Karpas-422 (cell line): ENCODE data around the gene IFIT5. TPM values are rescaled to one million over a fixed set of nuclear protein-coding genes. Genes with fewer than 3 reads are reported as not detected.

Experiments used
- DNase-seq: peaks from one replicate; pipeline ENCODE4 v3.0.0-alpha.2; 2015
- H2AFZ ChIP-seq: fragments of 200-600 bp; sonication (generic); 2 replicates; pipeline ENCODE4 v1.6.1; 2014; ENCODE audit warnings: antibody characterized with exemption, low read length, mixed read lengths
- H3K27ac ChIP-seq: fragments of 200-600 bp; sonication (generic); 2 replicates; pipeline ENCODE4 v1.5.1; 2014; ENCODE audit warnings: mild to moderate bottlenecking, low read length, moderate library complexity
- H3K27me3 ChIP-seq: fragments of 200-600 bp; sonication (generic); 2 replicates; pipeline ENCODE4 v1.6.1; 2014; ENCODE audit warnings: low read length, mixed read lengths
- H3K36me3 ChIP-seq: fragments of 200-600 bp; sonication (generic); 2 replicates; pipeline ENCODE4 v1.6.1; 2014; ENCODE audit warnings: low read length, mixed read lengths; ENCODE audit not compliant: insufficient read depth
- H3K4me1 ChIP-seq: fragments of 200-600 bp; sonication (generic); 2 replicates; pipeline ENCODE4 v1.6.1; 2014; ENCODE audit warnings: mild to moderate bottlenecking, low read length, mixed read lengths
- H3K4me2 ChIP-seq: fragments of 200-600 bp; sonication (generic); 2 replicates; pipeline ENCODE4 v1.6.1; 2014; ENCODE audit warnings: low read length, low read depth, mild to moderate bottlenecking; ENCODE audit not compliant: poor library complexity, severe bottlenecking
- H3K4me3 ChIP-seq: fragments of 200-600 bp; sonication (generic); 2 replicates; pipeline ENCODE4 v1.5.1; 2014; ENCODE audit warnings: mild to moderate bottlenecking, antibody characterized with exemption, low read length, mixed read lengths
- H3K79me2 ChIP-seq: fragments of 200-600 bp; sonication (generic); 2 replicates; pipeline ENCODE4 v1.6.1; 2014; ENCODE audit warnings: mild to moderate bottlenecking, low read length, mixed read lengths
- H3K9ac ChIP-seq: fragments of 200-600 bp; sonication (generic); 2 replicates; pipeline ENCODE4 v1.6.0; 2014; ENCODE audit warnings: low read length
- H3K9me2 ChIP-seq: fragments of 200-600 bp; sonication (generic), shearing (Covaris generic); replicated peaks from 2 replicates; pipeline ENCODE4 v1.6.0; 2014; ENCODE audit warnings: mild to moderate bottlenecking, low read length, moderate library complexity; ENCODE audit not compliant: insufficient read depth
- H3K9me3 ChIP-seq: fragments of 300-700, 200-600 bp; sonication (generic); 2 replicates; pipeline ENCODE4 v1.6.1; 2014; ENCODE audit warnings: low read length, mixed read lengths
- H4K20me1 ChIP-seq: fragments of 200-600 bp; sonication (generic); 2 replicates; pipeline ENCODE4 v1.6.1; 2014; ENCODE audit warnings: mild to moderate bottlenecking, antibody characterized with exemption, low read length, low read depth; ENCODE audit not compliant: insufficient read depth
- total RNA-seq: library from RNA; depleted of rRNA; stranded (reverse); fragments of >200 nt; shearing (Covaris generic); gene quantifications from 2 replicates; pipeline ENCODE4 v1.2.3, GENCODE V29; 2014; ENCODE audit warnings: low replicate concordance

IFIT5 gene
- total RNA-seq, 1 experiment from 2014 or later: 0.30 TPM

DNA sequence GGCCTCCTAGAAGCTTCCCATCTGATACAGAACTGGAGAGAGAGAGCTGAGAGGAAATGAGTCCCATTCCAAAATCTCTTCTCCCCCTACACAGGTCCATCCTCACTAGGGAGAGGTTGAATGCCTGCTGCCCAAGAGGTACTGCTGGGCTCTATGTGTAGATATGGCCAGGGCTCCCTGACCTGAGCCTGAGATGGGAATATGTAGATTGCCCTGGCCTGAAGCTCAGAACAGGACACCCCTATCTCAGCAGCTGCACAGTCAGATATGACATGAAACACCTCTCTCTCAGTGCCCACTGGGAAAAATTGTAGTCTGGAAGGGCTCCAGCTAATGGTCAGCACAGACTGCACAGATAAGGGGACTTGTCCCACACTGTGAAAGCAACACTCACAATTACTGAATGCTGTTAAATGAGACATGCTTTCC is 39.6 kb upstream of the IFIT5 start:
- no peak overlapping the region for H3K9ac ChIP-seq
- H3K36me3 ChIP-seq: no peaks in the 10 kb centered on the region
- no peak overlapping the region for H3K27ac ChIP-seq
- DNase-seq: no peak
- no peak overlapping the region for H3K4me2 ChIP-seq
- no peak overlapping the region for H2AFZ ChIP-seq
- H3K79me2 ChIP-seq: no peaks in the 10 kb centered on the region
- no peaks in the 10 kb centered on the region for H3K9me2 ChIP-seq
- H3K4me1 ChIP-seq: no peaks in the 10 kb centered on the region
- no peaks in the 10 kb centered on the region for H3K27me3 ChIP-seq
- H3K4me3 ChIP-seq: no peak overlapping the region
- H4K20me1 ChIP-seq: no peaks in the 10 kb centered on the region
- H3K9me3 ChIP-seq: no peaks in the 10 kb centered on the region

DNA sequence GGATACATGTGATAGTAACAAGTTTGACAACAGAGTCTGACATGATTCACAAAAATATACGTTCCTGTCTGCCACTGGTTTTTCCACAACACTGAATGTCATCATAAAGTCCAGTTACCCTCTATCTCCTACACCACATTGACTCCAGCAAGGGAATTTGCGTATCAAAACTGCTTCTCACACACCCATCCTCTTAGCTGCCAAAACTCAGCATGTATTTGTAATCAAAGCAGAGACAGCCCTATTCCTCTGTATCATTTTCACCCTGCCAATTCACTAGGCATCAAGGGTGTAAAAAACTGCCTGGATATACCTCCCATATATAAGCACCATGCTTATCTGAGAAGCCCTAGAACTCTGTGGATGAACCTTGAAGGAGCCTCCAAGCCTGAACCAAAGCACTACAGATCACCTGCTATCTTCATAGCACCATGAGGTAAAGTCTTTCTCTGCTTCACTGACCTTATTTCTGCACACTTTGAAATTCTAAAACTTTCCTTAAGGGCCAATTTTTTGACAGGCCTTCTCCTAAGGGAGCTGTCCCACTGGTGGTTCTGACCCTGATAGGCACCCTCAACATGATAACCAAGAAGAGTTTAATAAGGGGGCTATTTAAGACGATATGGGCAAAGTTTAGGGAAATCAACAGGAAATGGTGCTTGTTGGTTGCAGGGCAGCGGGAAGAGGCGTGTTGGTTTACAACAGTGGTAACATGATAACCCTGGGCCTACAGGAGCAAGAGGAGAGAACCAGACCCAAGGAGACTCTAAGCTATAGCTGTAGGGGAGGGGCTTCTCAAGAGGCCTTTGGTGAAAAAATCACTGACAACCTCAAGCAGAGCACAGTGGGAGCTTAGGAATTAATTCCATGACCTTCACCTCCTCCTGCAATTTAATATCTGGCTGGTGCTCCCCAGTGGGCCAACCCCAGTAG is 36.4 kb upstream of the IFIT5 start, which contains the start of gene IFIT1B:
IFIT1B (plus strand) TSS at position 352 of the 933 bp plus-strand sequence; CDS start at position 432, 80 bp downstream.
- no peak within 1 kb of the TSS for H3K4me3 ChIP-seq
- no peaks in the 10 kb centered on the region for H3K27me3 ChIP-seq
- H3K27ac ChIP-seq: no peak within 1 kb of the TSS
- no peaks in the 10 kb centered on the region for H3K9me2 ChIP-seq
- no peaks in the 10 kb centered on the region for H3K4me1 ChIP-seq
- no peaks in the 10 kb centered on the region for H4K20me1 ChIP-seq
- no peak within 1 kb of the TSS for H3K9ac ChIP-seq
- DNase-seq: no peak
- no peaks in the 10 kb centered on the region for H3K79me2 ChIP-seq
- no peaks in the 10 kb centered on the region for H3K9me3 ChIP-seq
- H3K36me3 ChIP-seq: no peaks in the 10 kb centered on the region
- H3K4me2 ChIP-seq: no peak within 1 kb of the TSS
- H2AFZ ChIP-seq: no peak within 1 kb of the TSS

DNA sequence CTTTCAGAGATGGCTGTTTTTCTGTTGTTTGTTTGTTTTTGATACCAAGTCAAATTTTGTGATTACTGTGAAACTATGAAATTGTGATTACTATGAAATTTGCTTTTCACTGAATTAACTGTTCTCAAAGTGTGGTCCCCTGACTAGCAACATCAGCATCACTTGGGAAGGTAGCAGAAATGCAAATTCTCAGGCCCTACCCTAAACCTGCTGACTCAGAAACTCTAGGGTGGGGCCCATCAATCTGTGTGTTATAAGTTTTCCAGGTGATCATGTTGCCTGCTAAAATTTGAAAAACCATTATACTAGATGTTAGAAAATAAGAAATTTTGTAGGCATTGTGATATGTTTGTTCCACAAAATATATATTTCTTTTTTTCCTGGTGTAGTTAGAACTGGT is 35.3 kb upstream of the IFIT5 start:
- no peaks in the 10 kb centered on the region for H4K20me1 ChIP-seq
- no peak overlapping the region for H3K27ac ChIP-seq
- no peak overlapping the region for H3K9ac ChIP-seq
- no peaks in the 10 kb centered on the region for H3K36me3 ChIP-seq
- no peaks in the 10 kb centered on the region for H3K9me3 ChIP-seq
- H2AFZ ChIP-seq: no peak overlapping the region
- H3K9me2 ChIP-seq: no peaks in the 10 kb centered on the region
- H3K27me3 ChIP-seq: no peaks in the 10 kb centered on the region
- H3K4me3 ChIP-seq: no peak overlapping the region
- H3K79me2 ChIP-seq: no peaks in the 10 kb centered on the region
- H3K4me1 ChIP-seq: no peaks in the 10 kb centered on the region
- DNase-seq: no peak
- H3K4me2 ChIP-seq: no peak overlapping the region

DNA sequence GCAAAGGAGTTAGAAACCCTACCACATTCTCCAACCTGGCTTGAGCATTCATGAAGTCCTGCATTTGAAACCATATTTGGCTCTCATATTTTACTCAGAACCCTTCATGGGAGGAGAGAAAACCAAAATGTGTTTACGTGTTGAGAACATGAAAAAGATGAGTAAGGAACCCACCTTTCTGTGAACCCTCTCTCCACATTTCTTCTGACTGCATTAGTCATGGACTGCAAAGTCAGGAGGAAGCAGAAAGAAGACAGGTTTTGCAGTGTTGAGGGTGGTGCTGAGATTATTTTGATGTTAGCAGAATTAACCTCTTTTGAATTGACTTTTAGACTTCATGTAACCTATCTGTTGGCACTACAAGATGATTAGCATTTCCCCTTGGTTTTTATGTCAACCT is 31.6 kb upstream of the IFIT5 start:
- no peak overlapping the region for H3K4me3 ChIP-seq
- no peak overlapping the region for H2AFZ ChIP-seq
- H3K79me2 ChIP-seq: no peaks in the 10 kb centered on the region
- no peak overlapping the region for H3K9ac ChIP-seq
- no peaks in the 10 kb centered on the region for H4K20me1 ChIP-seq
- H3K9me2 ChIP-seq: no peaks in the 10 kb centered on the region
- no peak for DNase-seq
- H3K27me3 ChIP-seq: no peaks in the 10 kb centered on the region
- no peak overlapping the region for H3K4me2 ChIP-seq
- H3K4me1 ChIP-seq: no peaks in the 10 kb centered on the region
- no peak overlapping the region for H3K27ac ChIP-seq
- H3K9me3 ChIP-seq: no peaks in the 10 kb centered on the region
- no peaks in the 10 kb centered on the region for H3K36me3 ChIP-seq

DNA sequence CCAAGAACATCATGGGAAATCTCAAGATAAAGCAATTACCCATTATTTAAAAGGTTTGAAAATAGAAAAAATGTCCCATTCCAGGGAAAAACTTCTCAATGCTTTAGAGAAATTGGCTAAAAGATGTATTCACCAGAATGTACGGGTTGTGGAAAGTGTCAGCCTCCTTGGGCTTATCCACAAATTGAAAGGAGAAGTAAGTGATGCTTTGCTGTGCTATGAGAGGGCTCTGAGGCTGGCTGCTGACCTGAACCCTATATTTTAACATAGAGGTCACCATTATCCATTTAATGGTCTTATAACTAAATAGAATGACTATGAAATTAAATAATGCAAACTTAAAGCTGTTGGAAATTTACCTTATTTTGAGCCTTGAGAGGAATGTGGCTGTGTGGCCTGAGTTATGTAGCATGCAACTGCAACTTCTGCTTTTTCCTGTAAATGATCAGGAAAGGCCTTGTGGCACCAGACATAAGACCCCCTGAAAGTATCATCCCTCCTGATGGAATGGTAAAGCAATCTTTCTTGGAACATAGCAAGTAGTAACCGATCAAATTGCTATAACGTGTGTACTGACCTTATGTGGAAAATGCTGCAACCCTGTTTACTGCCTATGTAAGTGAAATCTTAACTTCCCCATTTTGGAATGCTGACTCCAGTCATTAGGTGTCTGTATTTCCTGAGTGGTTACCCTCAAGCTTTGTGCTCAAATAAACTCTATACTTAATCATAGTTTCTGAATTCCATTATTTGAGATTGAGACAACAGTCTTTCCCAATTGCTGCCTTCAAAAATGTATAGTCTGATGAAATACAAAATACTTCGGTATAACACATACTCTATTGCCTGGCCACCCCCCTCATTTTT is 29.7 kb upstream of the IFIT5 start:
- no peak for DNase-seq
- Histone ChIP-seq H3K9me3 (no peaks in the 10 kb centered on the region), H3K9ac (no peak overlapping the region), H3K27me3 (no peaks in the 10 kb centered on the region), H2AFZ (no peak overlapping the region), H3K27ac (no peak overlapping the region), H3K4me3 (no peak overlapping the region), H3K79me2 (no peaks in the 10 kb centered on the region), H4K20me1 (no peaks in the 10 kb centered on the region), H3K9me2 (no peaks in the 10 kb centered on the region), H3K4me2 (no peak overlapping the region), H3K36me3 (no peaks in the 10 kb centered on the region), H3K4me1 (no peaks in the 10 kb centered on the region)

DNA sequence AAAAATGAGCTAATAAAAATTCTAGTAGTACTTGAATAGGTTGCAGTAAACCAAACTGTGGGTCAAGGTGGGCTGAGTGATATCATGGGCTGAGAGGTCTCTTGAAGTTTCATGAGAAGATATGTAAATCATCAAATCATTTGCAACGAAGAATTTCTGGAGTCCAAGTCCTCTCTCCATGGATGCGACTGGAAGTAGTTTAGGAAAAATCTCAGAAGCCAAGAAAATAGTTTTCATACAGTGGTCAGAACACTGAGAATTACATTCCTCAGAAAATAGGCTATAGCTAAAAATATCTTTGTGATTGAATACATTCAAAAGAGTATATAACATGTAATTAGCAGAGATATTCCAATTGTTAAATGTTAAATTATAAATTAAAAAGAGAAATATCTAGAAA is 25.6 kb upstream of the IFIT5 start:
- DNase-seq: no peak
- Histone ChIP-seq H3K4me2 (no peak overlapping the region), H3K79me2 (no peaks in the 10 kb centered on the region), H3K9ac (no peak overlapping the region), H2AFZ (no peak overlapping the region), H3K4me3 (no peak overlapping the region), H3K9me2 (no peaks in the 10 kb centered on the region), H3K9me3 (no peaks in the 10 kb centered on the region), H3K27me3 (no peaks in the 10 kb centered on the region), H3K4me1 (peaks cover 6% of the 10 kb centered on the region), H4K20me1 (no peaks in the 10 kb centered on the region), H3K27ac (no peak overlapping the region), H3K36me3 (no peaks in the 10 kb centered on the region)

DNA sequence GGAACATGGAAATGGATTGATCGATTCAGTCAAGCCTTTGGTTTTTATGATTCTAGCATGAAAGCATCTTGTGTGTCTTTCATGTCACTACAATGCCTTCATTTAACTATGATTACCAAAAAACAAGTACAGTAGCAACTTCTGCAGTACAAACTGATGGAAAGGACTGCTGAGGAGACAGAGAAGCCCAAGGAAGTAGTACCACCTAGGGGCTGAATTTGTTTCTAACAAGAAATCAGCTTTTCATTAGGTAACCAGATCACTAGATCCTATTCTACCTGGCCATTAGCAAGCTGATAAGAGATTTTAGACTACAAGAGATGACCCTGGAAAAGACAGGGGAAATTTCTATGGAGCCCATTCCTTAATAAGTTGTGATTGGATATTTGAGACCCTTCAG is 25.1 kb upstream of the IFIT5 start:
- Histone ChIP-seq H3K9ac (no peak overlapping the region), H3K27me3 (no peaks in the 10 kb centered on the region), H3K4me1 (peaks cover 6% of the 10 kb centered on the region), H3K9me3 (no peaks in the 10 kb centered on the region), H4K20me1 (no peaks in the 10 kb centered on the region), H3K4me3 (no peak overlapping the region), H3K27ac (no peak overlapping the region), H3K79me2 (no peaks in the 10 kb centered on the region), H3K9me2 (no peaks in the 10 kb centered on the region), H2AFZ (no peak overlapping the region), H3K4me2 (no peak overlapping the region), H3K36me3 (no peaks in the 10 kb centered on the region)
- no peak for DNase-seq
